ENCODE results near the gene LHFPL4. TPM values are rescaled to one million over a fixed set of nuclear protein-coding genes. Genes with fewer than 3 reads are reported as not detected.

The LHFPL4 gene
- total RNA-seq, 3 donors from 2014 or later: not detected

- H3K27me3 ChIP-seq: peaks cover 2 to 23% of the 10 kb centered on the region in 2 donors
- H3K4me1 ChIP-seq: no peaks in the 10 kb centered on the region
- peak overlapping the region in 1 of 3 donors; percentile 12 for H3K4me3 ChIP-seq
- H3K9me3 ChIP-seq: no peaks in the 10 kb centered on the region
- H3K36me3 ChIP-seq: no peaks in the 10 kb centered on the region
- intact Hi-C loops (cut with DNase I; ENCODE audit: low total_unique reads): no loop called here
- no peak overlapping the region for H3K27ac ChIP-seq
- no peak for DNase-seq (ENCODE audit: low spot score in 2 of 2)
- TF ChIP-seq CTCF (IDR thresholded peaks at IDR 0.05) (peak in 1 of 3 donors; percentile 16), POLR2A (IDR thresholded peaks at IDR 0.05) (no peak)
Observed at GRCh38 chr3:9500108-9501050, 53.2 kb downstream of the LHFPL4 start.

- Histone ChIP-seq H3K4me1 (no peaks in the 10 kb centered on the region), H3K4me3 (peak overlapping the region in 1 of 3 donors; percentile 12), H3K27ac (no peak overlapping the region), H3K27me3 (peaks cover 2 to 23% of the 10 kb centered on the region in 2 donors), H3K36me3 (no peaks in the 10 kb centered on the region), H3K9me3 (no peaks in the 10 kb centered on the region)
- intact Hi-C loops (cut with DNase I; ENCODE audit: low total_unique reads): no loop called here
- TF ChIP-seq CTCF (IDR thresholded peaks at IDR 0.05) (no peak), POLR2A (IDR thresholded peaks at IDR 0.05) (no peak)
- no peak for DNase-seq (ENCODE audit: low spot score in 2 of 2)
Observed at GRCh38 chr3:9499455-9500107, 54.0 kb downstream of the LHFPL4 start.

- no peak for TF ChIP-seq POLR2AphosphoS5 (IDR thresholded peaks at IDR 0.05)
- TF ChIP-seq CTCF (IDR thresholded peaks at IDR 0.05): no peak
- TF ChIP-seq POLR2A (IDR thresholded peaks at IDR 0.05): no peak
- peaks cover 2 to 23% of the 10 kb centered on the region in 2 donors for H3K27me3 ChIP-seq
- no peaks in the 10 kb centered on the region for H3K9me3 ChIP-seq
- intact Hi-C loops (cut with DNase I; ENCODE audit: low total_unique reads): no loop called here
- no peak for DNase-seq (ENCODE audit: low spot score in 2 of 2)
- H3K27ac ChIP-seq: no peak overlapping the region
- no peaks in the 10 kb centered on the region for H3K4me1 ChIP-seq
- no peak overlapping the region for H3K4me3 ChIP-seq
- H3K36me3 ChIP-seq: no peaks in the 10 kb centered on the region
Observed at GRCh38 chr3:9498781-9499180, 54.8 kb downstream of the LHFPL4 start.

GRCh38 chr3:9497821-9498565, 55.6 kb downstream of the LHFPL4 start:
- no peaks in the 10 kb centered on the region for H3K9me3 ChIP-seq
- no peak overlapping the region for H3K27ac ChIP-seq
- peaks cover 2 to 23% of the 10 kb centered on the region in 2 donors for H3K27me3 ChIP-seq
- DNase-seq (ENCODE audit: low spot score in 2 of 2): no peak
- no peaks in the 10 kb centered on the region for H3K36me3 ChIP-seq
- intact Hi-C loops (cut with DNase I; ENCODE audit: low total_unique reads): no loop called here
- H3K4me1 ChIP-seq: no peaks in the 10 kb centered on the region
- TF ChIP-seq POLR2AphosphoS5 (IDR thresholded peaks at IDR 0.05): no peak
- TF ChIP-seq POLR2A (IDR thresholded peaks at IDR 0.05): no peak
- TF ChIP-seq CTCF (IDR thresholded peaks at IDR 0.05): no peak
- no peak overlapping the region for H3K4me3 ChIP-seq

Measured in breast epithelium (tissue), 4 donors.